OCI-LY7 (cell line): Measurements from ENCODE around the gene PARN. TPM values are rescaled to one million over a fixed set of nuclear protein-coding genes. Genes with fewer than 3 reads are reported as not detected.

Experiments used
- BruUV-seq: library from RNA; stranded (reverse); fragments of 400-500 nt; replicated peaks from 2 replicates; lab custom pipeline; 2021; lab: Mats Ljungman, UMichigan
- CTCF ChIA-PET: fragments of 300-600 bp; sonication (Branson Sonifier 250); formaldehyde crosslinking; loops from one replicate; lab custom pipeline; 2022; ENCODE audit warnings: antibody characterized with exemption; ENCODE audit not compliant: unreplicated experiment; lab: Charles Lee
- POLR2A ChIA-PET: fragments of 300-600 bp; sonication (Branson Sonifier 250); formaldehyde crosslinking; loops from one replicate; lab custom pipeline; 2022; ENCODE audit warnings: antibody characterized with exemption; lab: Charles Lee
- DNase-seq: peaks from one replicate; pipeline ENCODE4 v3.0.0-alpha.2; 2015; ENCODE audit warnings: low spot score
- H2AFZ ChIP-seq: fragments of 200-600 bp; sonication (generic), shearing (Covaris generic); 2 replicates; pipeline ENCODE4 v1.6.1; 2014; ENCODE audit warnings: mild to moderate bottlenecking, antibody characterized with exemption, low read length, moderate library complexity
- H3K27ac ChIP-seq: fragments of 200-600 bp; sonication (generic); 2 replicates; pipeline ENCODE4 v1.5.1; 2014; ENCODE audit warnings: mixed run types, low read depth, mild to moderate bottlenecking, moderate library complexity, low read length, inconsistent platforms; ENCODE audit not compliant: poor library complexity, severe bottlenecking
- H3K36me3 ChIP-seq: fragments of 200-600 bp; sonication (generic); 2 replicates; pipeline ENCODE4 v1.6.1; 2014; ENCODE audit warnings: mild to moderate bottlenecking, antibody characterized with exemption, low read length, moderate library complexity, mixed read lengths; ENCODE audit not compliant: insufficient read depth
- H3K4me1 ChIP-seq: fragments of 200-600 bp; sonication (generic); 2 replicates; pipeline ENCODE4 v1.5.1; 2014; ENCODE audit warnings: mild to moderate bottlenecking, low read length; ENCODE audit not compliant: insufficient read depth, poor library complexity, severe bottlenecking
- H3K4me2 ChIP-seq: fragments of 200-600 bp; sonication (generic); 2 replicates; pipeline ENCODE4 v1.6.1; 2014; ENCODE audit warnings: mild to moderate bottlenecking, low read length
- H3K4me3 ChIP-seq: fragments of 200-600 bp; sonication (generic); 2 replicates; pipeline ENCODE4 v1.5.1; 2014; ENCODE audit warnings: mild to moderate bottlenecking, low read depth, low read length; ENCODE audit not compliant: poor library complexity, severe bottlenecking
- H3K79me2 ChIP-seq: fragments of 200-600 bp; sonication (generic); 2 replicates; pipeline ENCODE4 v1.6.1; 2016; ENCODE audit warnings: low read depth, mild to moderate bottlenecking, low read length, moderate library complexity, mixed read lengths; ENCODE audit not compliant: insufficient read depth
- H3K9me2 ChIP-seq: fragments of 200-600 bp; sonication (generic); 2 replicates; pipeline ENCODE4 v1.6.1; 2016; ENCODE audit warnings: mild to moderate bottlenecking, low read length, mixed read lengths; ENCODE audit not compliant: insufficient read depth
- H3K9me3 ChIP-seq: fragments of 200-600 bp; sonication (generic); 2 replicates; pipeline ENCODE4 v1.6.1; 2014; ENCODE audit warnings: mild to moderate bottlenecking, mixed run types, low read length, mixed read lengths
- H4K20me1 ChIP-seq: fragments of 200-600 bp; sonication (generic); 2 replicates; pipeline ENCODE4 v1.6.1; 2014; ENCODE audit warnings: mild to moderate bottlenecking, antibody characterized with exemption, low read length, moderate library complexity, mixed read lengths; ENCODE audit not compliant: insufficient read depth
- CTCF ChIP-seq: fragments of 200-600 bp; sonication (generic); conservative IDR thresholded peaks from 2 replicates; pipeline ENCODE4 v1.5.1; 2014; ENCODE audit warnings: mild to moderate bottlenecking, antibody characterized with exemption, low read length, moderate library complexity, mixed read lengths
- EZH2phosphoT487 ChIP-seq: fragments of 200-600 bp; sonication (generic); IDR thresholded peaks from 2 replicates; pipeline ENCODE4 v1.6.1; 2018; ENCODE audit warnings: low read depth, borderline replicate concordance, mild to moderate bottlenecking, mixed run types, antibody characterized with exemption, low read length, moderate library complexity, mixed read lengths
- intact Hi-C: fragments of 100-400 bp; cut with micrococcal nuclease; formaldehyde crosslinking; loops from one replicate; pipeline ENCODE4 v1.10.0; 2022; ENCODE audit not compliant: unreplicated experiment
- total RNA-seq, 2 experiments: library from RNA; depleted of rRNA in 1 of 2; stranded (reverse); fragments of >200 nt in 1 of 2; shearing (Covaris generic) in 1 of 2; gene quantifications; 2 replicates each; pipeline ENCODE4 v1.2.3, GENCODE V29; 2014 to 2022

The PARN gene
- total RNA-seq, 2 experiments from 2014 or later, result 40.1 to 76.5 TPM

DNA sequence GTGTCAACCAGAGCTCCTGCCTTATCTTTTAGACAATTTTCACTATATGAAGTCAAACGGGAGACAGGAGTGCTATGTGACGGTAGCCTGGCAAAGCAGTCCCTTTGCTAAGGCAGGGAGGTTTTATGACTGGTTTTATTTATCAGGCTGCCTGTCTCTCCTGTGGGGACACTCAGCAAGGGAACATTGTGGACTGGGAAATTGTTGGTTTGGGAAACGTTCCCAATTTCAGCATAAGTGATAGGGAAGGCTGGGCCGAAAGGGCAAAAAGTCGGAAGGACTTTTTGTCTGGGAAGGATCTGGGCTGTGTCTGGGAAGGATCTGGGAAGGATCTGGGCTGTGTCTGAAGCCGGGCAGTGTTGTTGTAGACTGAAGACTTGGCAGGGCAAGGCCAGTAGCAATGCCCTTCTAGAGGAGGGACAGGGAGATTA, 211.2 kb downstream of the PARN start:
- H2AFZ ChIP-seq, result no peak overlapping the region
- no peaks in the 10 kb centered on the region for H3K79me2 ChIP-seq
- BruUV-seq, result no TSS peak
- no peaks in the 10 kb centered on the region for H4K20me1 ChIP-seq
- H3K9me2 ChIP-seq, result no peaks in the 10 kb centered on the region
- no peaks in the 10 kb centered on the region for H3K4me1 ChIP-seq
- H3K36me3 ChIP-seq, result no peaks in the 10 kb centered on the region
- ChIA-PET POLR2A (no interaction called here), CTCF (no interaction called here)
- TF ChIP-seq CTCF (no peak), EZH2phosphoT487 (no peak)
- intact Hi-C loops, result no loop called here
- H3K4me3 ChIP-seq, result no peak overlapping the region
- no peak overlapping the region for H3K4me2 ChIP-seq
- no peak overlapping the region for H3K27ac ChIP-seq
- H3K9me3 ChIP-seq, result 0 out of 2 replicates have a peak, but pooled peaks cover 6% of the 10 kb centered on the region
- DNase-seq, result no peak

DNA sequence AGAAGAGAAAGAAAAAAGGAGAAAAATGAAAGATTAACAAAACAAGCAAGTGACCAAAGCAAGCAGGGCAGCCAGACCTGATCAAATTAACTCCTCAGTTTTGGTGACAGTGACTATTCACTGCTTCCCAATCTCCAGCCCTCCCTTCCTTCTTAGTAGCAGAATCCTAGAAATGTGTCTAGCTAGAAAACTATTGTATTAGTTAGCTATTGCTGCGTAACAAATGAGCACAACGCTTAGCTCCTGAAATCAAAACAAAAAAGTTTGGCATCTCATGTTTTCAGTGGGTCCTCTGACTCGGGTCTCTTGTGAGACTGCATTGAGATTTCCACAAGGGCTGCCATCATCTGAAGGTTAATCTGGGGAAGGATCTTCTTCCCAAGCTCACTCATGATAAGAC, 213.9 kb downstream of the PARN start:
- ChIA-PET CTCF (no interaction called here), POLR2A (interaction anchor here (1.2 kb wide), 1 partner anchor 10 kb away, joined by 3 read pairs; no protein-coding TSS in a partner anchor)
- Histone ChIP-seq H3K27ac (no peak overlapping the region), H4K20me1 (no peaks in the 10 kb centered on the region), H3K4me3 (no peak overlapping the region), H3K4me1 (no peaks in the 10 kb centered on the region), H3K36me3 (no peaks in the 10 kb centered on the region), H3K9me2 (no peaks in the 10 kb centered on the region), H3K79me2 (no peaks in the 10 kb centered on the region), H2AFZ (no peak overlapping the region), H3K9me3 (0 out of 2 replicates have a peak, but pooled peaks cover 6% of the 10 kb centered on the region), H3K4me2 (no peak overlapping the region)
- no peak for DNase-seq
- intact Hi-C loops, result no loop called here
- BruUV-seq, result no TSS peak
- TF ChIP-seq EZH2phosphoT487 (no peak), CTCF (no peak)

- intact Hi-C loops, result no loop called here
- Histone ChIP-seq H3K4me3 (no peak overlapping the region), H3K79me2 (no peaks in the 10 kb centered on the region), H3K4me2 (no peak overlapping the region), H2AFZ (no peak overlapping the region), H3K27ac (no peak overlapping the region), H3K9me3 (0 out of 2 replicates have a peak, but pooled peaks cover 6% of the 10 kb centered on the region), H3K4me1 (no peaks in the 10 kb centered on the region), H4K20me1 (no peaks in the 10 kb centered on the region), H3K9me2 (no peaks in the 10 kb centered on the region), H3K36me3 (no peaks in the 10 kb centered on the region)
- ChIA-PET CTCF (no interaction called here), POLR2A (no interaction called here)
- no peak for TF ChIP-seq CTCF
- no peak for TF ChIP-seq EZH2phosphoT487
- no peak for DNase-seq
- no TSS peak for BruUV-seq
Measured at GRCh38 chr16:14415291-14415690, 214.8 kb downstream of the PARN start.
